ENCODE data around the gene DNAH17. TPM values are rescaled to one million over a fixed set of nuclear protein-coding genes. Genes with fewer than 3 reads are reported as not detected.

Gene DNAH17
- total RNA-seq, 1 donor from 2014 or later = 0.54 TPM

DNA sequence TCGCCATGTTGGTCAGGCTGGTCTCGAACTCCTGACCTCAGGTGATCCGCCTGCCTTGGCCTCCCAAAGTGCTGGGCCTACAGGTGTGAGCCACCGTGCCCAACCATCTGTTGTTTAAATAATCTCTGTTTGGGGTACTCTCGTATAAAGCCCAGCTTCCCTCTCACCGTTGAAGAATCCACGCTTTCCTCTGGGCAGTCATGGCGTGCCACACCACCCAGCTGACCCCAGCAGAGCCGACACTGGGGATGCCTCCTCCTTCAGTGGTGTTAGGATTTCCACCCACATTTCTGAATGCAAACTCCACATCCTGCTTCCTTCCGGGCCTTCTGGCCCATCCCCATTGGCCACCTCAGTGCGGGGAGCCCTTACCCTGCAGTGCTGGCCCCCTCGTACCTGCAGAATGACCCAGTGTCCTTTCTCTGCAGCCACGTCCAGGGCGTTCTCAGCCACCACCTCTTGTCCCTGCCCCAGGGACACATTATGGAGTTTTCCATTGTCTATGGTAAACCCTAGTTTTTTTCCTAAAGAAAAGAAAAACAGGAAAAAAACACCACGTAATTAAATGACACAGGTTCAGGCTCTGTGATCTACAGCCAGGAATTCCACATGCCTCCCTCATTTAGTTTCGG lies 138.4 kb downstream of the DNAH17 start:
- H3K4me1 Mint-ChIP-seq (ENCODE audit: unreplicated experiment) = peaks cover 3% of the 10 kb centered on the region
- H3K9me3 Mint-ChIP-seq (ENCODE audit: unreplicated experiment) = no peaks in the 10 kb centered on the region
- H3K27ac Mint-ChIP-seq (ENCODE audit: unreplicated experiment) = no peak overlapping the region
- no peaks in the 10 kb centered on the region for H3K36me3 Mint-ChIP-seq (ENCODE audit: unreplicated experiment)
- TF ChIP-seq, protein P1, sequence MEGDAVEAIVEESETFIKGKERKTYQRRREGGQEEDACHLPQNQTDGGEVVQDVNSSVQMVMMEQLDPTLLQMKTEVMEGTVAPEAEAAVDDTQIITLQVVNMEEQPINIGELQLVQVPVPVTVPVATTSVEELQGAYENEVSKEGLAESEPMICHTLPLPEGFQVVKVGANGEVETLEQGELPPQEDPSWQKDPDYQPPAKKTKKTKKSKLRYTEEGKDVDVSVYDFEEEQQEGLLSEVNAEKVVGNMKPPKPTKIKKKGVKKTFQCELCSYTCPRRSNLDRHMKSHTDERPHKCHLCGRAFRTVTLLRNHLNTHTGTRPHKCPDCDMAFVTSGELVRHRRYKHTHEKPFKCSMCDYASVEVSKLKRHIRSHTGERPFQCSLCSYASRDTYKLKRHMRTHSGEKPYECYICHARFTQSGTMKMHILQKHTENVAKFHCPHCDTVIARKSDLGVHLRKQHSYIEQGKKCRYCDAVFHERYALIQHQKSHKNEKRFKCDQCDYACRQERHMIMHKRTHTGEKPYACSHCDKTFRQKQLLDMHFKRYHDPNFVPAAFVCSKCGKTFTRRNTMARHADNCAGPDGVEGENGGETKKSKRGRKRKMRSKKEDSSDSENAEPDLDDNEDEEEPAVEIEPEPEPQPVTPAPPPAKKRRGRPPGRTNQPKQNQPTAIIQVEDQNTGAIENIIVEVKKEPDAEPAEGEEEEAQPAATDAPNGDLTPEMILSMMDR (IDR thresholded peaks at IDR 0.05) = no peak
- H3K27me3 Mint-ChIP-seq (ENCODE audit: unreplicated experiment) = no peaks in the 10 kb centered on the region
- H3K4me3 Mint-ChIP-seq (ENCODE audit: unreplicated experiment) = no peak overlapping the region
- DNase-seq (ENCODE audit: extremely low spot score, unreplicated experiment) = no peak

DNA sequence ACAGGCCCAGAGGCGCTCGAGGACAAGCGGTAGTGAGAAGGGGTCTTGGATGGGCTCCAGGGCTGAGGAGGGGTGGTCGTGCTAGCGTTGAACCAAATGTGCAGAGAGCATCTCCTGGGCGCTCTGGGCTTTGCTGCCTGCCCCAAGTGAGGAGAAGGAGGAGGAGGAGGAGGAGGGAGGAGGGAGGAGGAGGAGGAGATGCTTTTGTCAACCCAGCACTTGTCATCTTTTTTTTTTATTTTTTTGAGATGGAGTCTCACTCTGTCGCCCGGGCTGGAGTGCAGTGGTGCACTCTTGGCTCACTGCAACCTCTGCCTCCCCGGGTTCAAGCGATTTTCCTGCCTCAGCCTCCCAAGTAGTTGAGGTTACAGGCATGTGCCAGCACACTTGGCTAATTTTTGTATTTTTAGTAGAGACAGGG lies 138.9 kb downstream of the DNAH17 start:
- Mint-ChIP-seq H3K4me3 (ENCODE audit: unreplicated experiment) (no peak overlapping the region), H3K27me3 (ENCODE audit: unreplicated experiment) (no peaks in the 10 kb centered on the region), H3K4me1 (ENCODE audit: unreplicated experiment) (peaks cover 3% of the 10 kb centered on the region), H3K36me3 (ENCODE audit: unreplicated experiment) (no peaks in the 10 kb centered on the region), H3K27ac (ENCODE audit: unreplicated experiment) (no peak overlapping the region), H3K9me3 (ENCODE audit: unreplicated experiment) (no peaks in the 10 kb centered on the region)
- DNase-seq (ENCODE audit: extremely low spot score, unreplicated experiment) = no peak
- TF ChIP-seq, protein P1 (IDR thresholded peaks at IDR 0.05) = no peak

DNA sequence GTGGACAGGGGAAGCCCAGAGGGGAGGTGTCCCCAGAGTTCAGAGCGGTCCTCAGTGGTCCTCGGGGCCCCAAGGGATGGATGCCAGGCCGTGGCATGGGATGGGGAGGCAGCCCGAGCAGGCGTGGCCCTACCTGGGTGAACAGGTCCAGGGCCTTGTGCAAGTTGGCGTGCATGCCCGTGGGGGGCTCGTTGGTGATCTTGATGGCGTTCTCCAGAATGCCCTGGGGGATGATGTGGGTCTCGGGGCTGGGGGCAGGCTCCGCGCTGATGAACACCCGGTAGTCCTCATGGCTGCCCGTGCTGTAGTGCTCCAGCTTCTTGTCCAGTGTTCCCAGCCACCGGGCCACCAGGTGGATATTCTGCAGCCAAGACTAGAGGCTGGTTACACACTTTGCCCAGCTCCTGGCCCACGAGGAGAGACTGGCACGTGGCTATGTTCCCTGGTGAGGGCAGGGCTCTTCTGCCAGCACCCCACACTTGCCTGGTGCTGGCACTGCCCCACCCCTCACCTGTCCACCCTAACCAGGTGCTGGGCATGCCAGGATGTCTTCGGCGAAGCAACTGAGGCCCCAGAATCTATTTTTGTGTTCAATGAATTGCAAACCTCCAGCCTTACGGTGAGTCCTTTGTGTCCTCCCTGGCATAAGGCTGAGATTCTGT lies 139.6 kb downstream of the DNAH17 start:
- TF ChIP-seq, protein P1 (IDR thresholded peaks at IDR 0.05) = no peak
- Mint-ChIP-seq H3K27me3 (ENCODE audit: unreplicated experiment) (no peaks in the 10 kb centered on the region), H3K4me1 (ENCODE audit: unreplicated experiment) (peaks cover 3% of the 10 kb centered on the region), H3K4me3 (ENCODE audit: unreplicated experiment) (no peak overlapping the region), H3K27ac (ENCODE audit: unreplicated experiment) (no peak overlapping the region), H3K9me3 (ENCODE audit: unreplicated experiment) (no peaks in the 10 kb centered on the region), H3K36me3 (ENCODE audit: unreplicated experiment) (no peaks in the 10 kb centered on the region)
- no peak for DNase-seq (ENCODE audit: extremely low spot score, unreplicated experiment)

DNA sequence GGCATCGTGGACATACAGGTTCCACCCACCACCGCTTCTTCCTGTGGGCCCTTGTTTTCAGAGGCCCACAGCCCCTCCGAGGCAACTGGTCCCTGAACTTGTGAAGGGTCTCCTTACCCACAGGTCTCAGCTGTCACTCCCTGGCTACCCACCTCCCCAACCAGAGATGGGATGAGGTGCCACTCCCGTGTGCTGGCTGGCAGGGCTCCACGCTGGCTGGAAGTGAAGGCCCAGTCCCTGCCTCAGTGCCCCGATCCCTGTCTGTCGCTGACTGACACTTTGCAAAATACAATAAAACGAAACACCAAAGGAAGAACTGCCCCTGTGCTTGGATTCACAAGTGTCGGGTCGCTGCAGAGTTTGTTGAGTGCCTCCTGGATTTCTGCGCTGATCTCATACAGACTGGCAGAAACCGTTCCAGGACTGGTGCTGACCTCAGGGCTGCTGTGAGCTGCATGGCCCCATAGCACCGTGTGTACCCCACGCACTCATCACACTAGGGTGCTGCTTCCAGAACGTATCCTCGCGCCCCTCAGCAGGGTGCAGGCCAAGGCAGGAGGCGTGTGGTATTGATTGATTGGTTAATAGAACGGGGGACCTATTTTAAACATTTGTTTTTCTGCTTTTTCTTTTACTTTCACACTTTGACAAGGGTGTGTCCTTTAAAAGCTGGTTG lies 141.7 kb downstream of the DNAH17 start:
- Mint-ChIP-seq H3K27ac (ENCODE audit: unreplicated experiment) (no peak overlapping the region), H3K4me1 (ENCODE audit: unreplicated experiment) (peaks cover 8% of the 10 kb centered on the region), H3K27me3 (ENCODE audit: unreplicated experiment) (no peaks in the 10 kb centered on the region), H3K36me3 (ENCODE audit: unreplicated experiment) (peaks cover 2% of the 10 kb centered on the region), H3K4me3 (ENCODE audit: unreplicated experiment) (no peak overlapping the region), H3K9me3 (ENCODE audit: unreplicated experiment) (no peaks in the 10 kb centered on the region)
- DNase-seq (ENCODE audit: extremely low spot score, unreplicated experiment) = no peak
- TF ChIP-seq, protein P1 (IDR thresholded peaks at IDR 0.05) = no peak

Measured in osteocyte (in vitro differentiated cells).